Lung microvascular endothelial cell (primary cell): ENCODE data around the gene CCDC152. TPM values are rescaled to one million over a fixed set of nuclear protein-coding genes. Genes with fewer than 3 reads are reported as not detected.
"Not testable (repeated sequence)": the region's sequence is repeated elsewhere in the genome, so short reads cannot be mapped to it uniquely, and the experiment has no call there.

ENCODE experiments used
- DNase-seq, 2 donors: peaks; one replicate each; pipeline versions ENCODE4 v3.0.0 to v3.0.0-alpha.2; 2010; ENCODE audit warnings: low read depth in 2 of 2
- total RNA-seq: library from RNA; depleted of rRNA; stranded (reverse); fragments of >200 nt; gene quantifications from 2 replicates; pipeline ENCODE4 v1.2.1, GENCODE V29; 2014

Gene CCDC152
- total RNA-seq, result under 0.01 and 0.22 TPM in 2 replicates

- DNase-seq, result no peak
Observed at GRCh38 chr5:42756606-42757601, at the start of gene CCDC152. Gene CCDC152 (plus strand): TSS chr5:42756818. CDS start chr5:42759122, 2,304 bp downstream.

- no peak for DNase-seq
Observed at GRCh38 chr5:42715785-42716184, 40.8 kb upstream of the CCDC152 start.

- DNase-seq, result no peak
Observed at GRCh38 chr5:42718591-42718990, 38.0 kb upstream of the CCDC152 start.

- no peak for DNase-seq
Observed at GRCh38 chr5:42719034-42719433, 37.6 kb upstream of the CCDC152 start.

- DNase-seq, result no peak
Observed at GRCh38 chr5:42720251-42720650, 36.4 kb upstream of the CCDC152 start.

GRCh38 chr5:42721484-42721883 lies 35.1 kb upstream of the CCDC152 start:
- no peak for DNase-seq

GRCh38 chr5:42734531-42735058 lies 22.0 kb upstream of the CCDC152 start:
- not testable (repeated sequence) for DNase-seq

- DNase-seq, result no peak
Observed at GRCh38 chr5:42740920-42741319, 15.7 kb upstream of the CCDC152 start.

- DNase-seq, result peak; percentile 5 to 8
Observed at GRCh38 chr5:42745426-42745825, 11.2 kb upstream of the CCDC152 start.

- no peak for DNase-seq
Observed at GRCh38 chr5:42745856-42746255, 10.8 kb upstream of the CCDC152 start.

GRCh38 chr5:42749020-42749419 lies 7.6 kb upstream of the CCDC152 start:
- no peak for DNase-seq

GRCh38 chr5:42750507-42750906 lies 6.1 kb upstream of the CCDC152 start:
- DNase-seq, result no peak

GRCh38 chr5:42751044-42751443 lies 5.6 kb upstream of the CCDC152 start:
- no peak for DNase-seq

GRCh38 chr5:42753099-42753498 lies 3.5 kb upstream of the CCDC152 start:
- DNase-seq, result no peak

- DNase-seq, result peak; percentile 21 to 66
Observed at GRCh38 chr5:42759456-42759855, 2.8 kb downstream of the CCDC152 start.

GRCh38 chr5:42760426-42760825 lies 3.8 kb downstream of the CCDC152 start:
- DNase-seq, result no peak

- DNase-seq, result no peak
Observed at GRCh38 chr5:42761791-42762190, 5.2 kb downstream of the CCDC152 start.

- peak; percentile 19 to 54 for DNase-seq
Observed at GRCh38 chr5:42767491-42768105, 11.0 kb downstream of the CCDC152 start.

- DNase-seq, result no peak
Observed at GRCh38 chr5:42768106-42768504, 11.5 kb downstream of the CCDC152 start.

- no peak for DNase-seq
Observed at GRCh38 chr5:42770003-42770402, 13.4 kb downstream of the CCDC152 start.

- no peak for DNase-seq
Observed at GRCh38 chr5:42772265-42772993, 15.8 kb downstream of the CCDC152 start.

- no peak for DNase-seq
Observed at GRCh38 chr5:42779083-42779482, 22.5 kb downstream of the CCDC152 start.
